Fibroblast of peridontal ligament (primary cell): ENCODE measurements around the gene NLRP7.
"Not testable (repeated sequence)": the region's sequence is repeated elsewhere in the genome, so short reads cannot be mapped to it uniquely, and the experiment has no call there.

Experiments used
- DNase-seq: peaks from one replicate; pipeline ENCODE4 v3.0.0-alpha.2; 2010; ENCODE audit errors: extremely low read depth

Gene NLRP7

GRCh38 chr19:54919646-54920563, 27.4 kb downstream of the NLRP7 start:
- not testable (repeated sequence) for DNase-seq

GRCh38 chr19:54918499-54918898, 28.8 kb downstream of the NLRP7 start:
- no peak for DNase-seq

- DNase-seq: no peak
Measured at GRCh38 chr19:54916822-54917221, 30.5 kb downstream of the NLRP7 start.

GRCh38 chr19:54907899-54908298, 39.4 kb downstream of the NLRP7 start:
- not testable (repeated sequence) for DNase-seq

GRCh38 chr19:54906819-54907218, 40.5 kb downstream of the NLRP7 start:
- no peak for DNase-seq

- no peak for DNase-seq
Measured at GRCh38 chr19:54905803-54906511, 41.4 kb downstream of the NLRP7 start, which contains the start of gene NCR1. Gene NCR1 (plus strand): TSS chr19:54906148. CDS start chr19:54906188, 40 bp downstream.

GRCh38 chr19:54905421-54905802, 41.9 kb downstream of the NLRP7 start:
- DNase-seq: no peak

- DNase-seq: not testable (repeated sequence)
Measured at GRCh38 chr19:54904261-54904660, 43.1 kb downstream of the NLRP7 start.

GRCh38 chr19:54903303-54903702, 44.0 kb downstream of the NLRP7 start:
- no peak for DNase-seq

- DNase-seq: no peak
Measured at GRCh38 chr19:54902061-54902460, 45.3 kb downstream of the NLRP7 start.

GRCh38 chr19:54901153-54901552, 46.2 kb downstream of the NLRP7 start:
- not testable (repeated sequence) for DNase-seq

- DNase-seq: not testable (repeated sequence)
Measured at GRCh38 chr19:54899646-54900045, 47.7 kb downstream of the NLRP7 start.

- DNase-seq: not testable (repeated sequence)
Measured at GRCh38 chr19:54898685-54899084, 48.6 kb downstream of the NLRP7 start.

- no peak for DNase-seq
Measured at GRCh38 chr19:54896036-54896435, 51.3 kb downstream of the NLRP7 start.

- DNase-seq: not testable (repeated sequence)
Measured at GRCh38 chr19:54894106-54894505, 53.2 kb downstream of the NLRP7 start.

GRCh38 chr19:54893406-54893805, 53.9 kb downstream of the NLRP7 start:
- no peak for DNase-seq

- no peak for DNase-seq
Measured at GRCh38 chr19:54889566-54889965, 57.8 kb downstream of the NLRP7 start.

GRCh38 chr19:54888239-54888638, 59.1 kb downstream of the NLRP7 start:
- no peak for DNase-seq

- DNase-seq: no peak
Measured at GRCh38 chr19:54883228-54883627, 64.1 kb downstream of the NLRP7 start.

- no peak for DNase-seq
Measured at GRCh38 chr19:54882758-54883157, 64.6 kb downstream of the NLRP7 start.

- DNase-seq: no peak
Measured at GRCh38 chr19:54881884-54882283, 65.4 kb downstream of the NLRP7 start.

- DNase-seq: no peak
Measured at GRCh38 chr19:54877471-54877870, 69.9 kb downstream of the NLRP7 start.

- no peak for DNase-seq
Measured at GRCh38 chr19:54875506-54875905, 71.8 kb downstream of the NLRP7 start.
